22Rv1 (cell line): ENCODE data around the gene TCEAL9.
A peak's percentile ranks its signal among the peaks of the same experiment; 100 is the strongest.

ENCODE experiments used
- H3K27ac ChIP-seq: fragments of 450-650 bp; 2 replicates; pipeline ENCODE4 v1.5.1; 2017
- CTCF ChIP-seq: fragments of 450-650 bp; IDR thresholded peaks from 2 replicates; pipeline ENCODE4 v1.5.1; 2017; ENCODE audit warnings: mild to moderate bottlenecking
- ZFX ChIP-seq: fragments of 450-650 bp; IDR thresholded peaks from 2 replicates; pipeline ENCODE4 v1.6.1; 2017; ENCODE audit warnings: antibody characterized with exemption, borderline replicate concordance

TCEAL9 gene

GRCh38 chrX:103356130-103356798 is at the start of gene TCEAL9:
Gene TCEAL9, plus strand, starts transcription at chrX:103356506. Its CDS starts 1,179 bp downstream, at chrX:103357685.
- H3K27ac ChIP-seq, result peak within 1 kb of the TSS; percentile 27; the same call in 1 of the 2 replicates
- no peak for TF ChIP-seq CTCF
- TF ChIP-seq ZFX, result no peak

- no peak overlapping the region for H3K27ac ChIP-seq
- TF ChIP-seq ZFX (no peak), CTCF (no peak)
Observed at GRCh38 chrX:103309860-103310554, 46.3 kb upstream of the TCEAL9 start.

- TF ChIP-seq CTCF (no peak), ZFX (no peak)
- H3K27ac ChIP-seq, result no peak within 1 kb of the TSS
Observed at GRCh38 chrX:103310555-103311398, 45.5 kb upstream of the TCEAL9 start, which contains the start of gene BEX2. Gene BEX2, minus strand, starts transcription at chrX:103310990. Its CDS starts 1,014 bp downstream, at chrX:103309976.

- TF ChIP-seq ZFX, result no peak
- no peak for TF ChIP-seq CTCF
Observed at GRCh38 chrX:103311399-103311780, 44.9 kb upstream of the TCEAL9 start.

GRCh38 chrX:103329991-103330390 is 26.3 kb upstream of the TCEAL9 start, which contains the start of gene TCEAL7:
Gene TCEAL7, plus strand, starts transcription at chrX:103330239. Its CDS starts 1,165 bp downstream, at chrX:103331404.
- TF ChIP-seq CTCF, result no peak
- TF ChIP-seq ZFX, result no peak
- no peak within 1 kb of the TSS for H3K27ac ChIP-seq

More at GRCh38 chrX:103311399-103311780, 44.9 kb upstream of the TCEAL9 start:
- no peak overlapping the region for H3K27ac ChIP-seq

GRCh38 chrX:103330681-103331288 is 25.5 kb upstream of the TCEAL9 start:
- TF ChIP-seq CTCF, result no peak
- no peak for TF ChIP-seq ZFX
- H3K27ac ChIP-seq, result no peak overlapping the region
